ENCODE results near the gene TECPR1. TPM values are rescaled to one million over a fixed set of nuclear protein-coding genes. Genes with fewer than 3 reads are reported as not detected.

Gene TECPR1
- total RNA-seq, 2 experiments from 2014 or later = 23.2 to 36.4 TPM

- Histone ChIP-seq H2AFZ (ENCODE audit: low read length) (no peak overlapping the region), H3K79me2 (ENCODE audit: insufficient read depth, low read depth, low read length) (no peaks in the 10 kb centered on the region), H3K9me2 (ENCODE audit: insufficient read depth, low read length) (no peaks in the 10 kb centered on the region), H3K27ac (ENCODE audit: low read depth, low read length, poor library complexity, severe bottlenecking) (no peak overlapping the region), H3K36me3 (ENCODE audit: insufficient read depth, low read length) (no peaks in the 10 kb centered on the region), H3K4me2 (ENCODE audit: low read length) (no peak overlapping the region), H3K9me3 (ENCODE audit: low read length) (no peaks in the 10 kb centered on the region), H3K4me3 (ENCODE audit: low read depth, low read length, poor library complexity, severe bottlenecking) (no peak overlapping the region), H3K4me1 (ENCODE audit: insufficient read depth, low read length, poor library complexity, severe bottlenecking) (peaks cover 12% of the 10 kb centered on the region), H4K20me1 (ENCODE audit: insufficient read depth, low read length) (no peaks in the 10 kb centered on the region; the same call in 1 of the 2 replicates)
- intact Hi-C loops (cut with micrococcal nuclease; ENCODE audit: unreplicated experiment) = no loop called here
- ChIA-PET CTCF (ENCODE audit: unreplicated experiment) (no interaction called here), POLR2A (no interaction called here)
- DNase-seq (ENCODE audit: low spot score) = no peak
- TF ChIP-seq CTCF (conservative IDR thresholded peaks at IDR 0.05; ENCODE audit: low read length) = no peak
- TF ChIP-seq EZH2phosphoT487 (IDR thresholded peaks at IDR 0.05; ENCODE audit: borderline replicate concordance, low read depth, low read length) = no peak
- BruUV-seq (replicated peaks) = no TSS peak
Measured at GRCh38 chr7:98286093-98286539, 34.1 kb upstream of the TECPR1 start.

- no peak overlapping the region for H2AFZ ChIP-seq (ENCODE audit: low read length)
- H3K79me2 ChIP-seq (ENCODE audit: insufficient read depth, low read depth, low read length) = no peaks in the 10 kb centered on the region
- DNase-seq (ENCODE audit: low spot score) = no peak
- no peaks in the 10 kb centered on the region for H3K9me3 ChIP-seq (ENCODE audit: low read length)
- intact Hi-C loops (cut with micrococcal nuclease; ENCODE audit: unreplicated experiment) = no loop called here
- no peaks in the 10 kb centered on the region; the same call in 1 of the 2 replicates for H4K20me1 ChIP-seq (ENCODE audit: insufficient read depth, low read length)
- no peak overlapping the region for H3K27ac ChIP-seq (ENCODE audit: low read depth, low read length, poor library complexity, severe bottlenecking)
- H3K4me1 ChIP-seq (ENCODE audit: insufficient read depth, low read length, poor library complexity, severe bottlenecking) = peaks cover 18% of the 10 kb centered on the region
- no peaks in the 10 kb centered on the region for H3K9me2 ChIP-seq (ENCODE audit: insufficient read depth, low read length)
- H3K4me2 ChIP-seq (ENCODE audit: low read length) = no peak overlapping the region
- H3K36me3 ChIP-seq (ENCODE audit: insufficient read depth, low read length) = no peaks in the 10 kb centered on the region
- POLR2A ChIA-PET = no interaction called here
- CTCF ChIA-PET (ENCODE audit: unreplicated experiment) = no interaction called here
- TF ChIP-seq CTCF (conservative IDR thresholded peaks at IDR 0.05; ENCODE audit: low read length) = no peak
- no peak for TF ChIP-seq EZH2phosphoT487 (IDR thresholded peaks at IDR 0.05; ENCODE audit: borderline replicate concordance, low read depth, low read length)
- no peak overlapping the region for H3K4me3 ChIP-seq (ENCODE audit: low read depth, low read length, poor library complexity, severe bottlenecking)
- no TSS peak for BruUV-seq (replicated peaks)
Measured at GRCh38 chr7:98285157-98286092, 33.4 kb upstream of the TECPR1 start.
